HEK293T (cell line): ENCODE measurements around the gene IQCB1.

Source experiments
- BHLHE40 ChIP-seq: fragments of 450-650 bp; IDR thresholded peaks from 2 replicates; pipeline ENCODE4 v1.6.1; 2016; ENCODE audit warnings: mild to moderate bottlenecking, moderate library complexity, borderline replicate concordance
- SP1 ChIP-seq: fragments of 450-650 bp; IDR thresholded peaks from 2 replicates; pipeline ENCODE4 v1.6.1; 2017

- TF ChIP-seq BHLHE40 (no peak), SP1 (no peak)
These were observed 53.2 kb downstream of the IQCB1 start for GRCh38 chr3:121781611-121782010.
